ENCODE results near the gene SLC16A12. TPM values are rescaled to one million over a fixed set of nuclear protein-coding genes. Genes with fewer than 3 reads are reported as not detected.

SLC16A12 gene
- total and polyA plus RNA-seq, 2 donors (not counting 3 experiments of a cell fraction or from before 2014, with no cell fraction given): not detected

DNA sequence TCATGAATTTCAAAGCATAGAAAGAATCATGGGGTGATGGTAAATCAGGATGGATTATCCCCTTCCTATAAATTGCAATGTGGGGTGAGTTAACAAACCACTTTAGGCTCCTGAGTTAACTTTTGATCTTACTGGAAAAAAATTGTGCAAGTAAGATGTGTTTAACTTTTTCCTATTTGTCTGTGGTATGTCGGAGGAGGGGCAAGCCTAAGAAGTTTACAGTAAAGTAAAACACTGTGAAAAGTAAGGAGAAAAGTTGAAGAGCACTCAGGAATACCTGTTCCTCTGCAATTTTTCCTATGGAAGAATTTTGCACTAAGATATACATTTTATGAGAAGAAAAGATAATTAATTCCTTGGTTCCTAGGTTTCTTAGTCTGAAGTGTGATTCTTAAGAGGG, 76.6 kb downstream of the SLC16A12 start:
- ChIA-PET POLR2A (no interaction called here), CTCF (interaction anchor here (0.8 to 1.3 kb wide), 3 partner anchors 23 to 95 kb away, joined by 3 read pairs; no protein-coding TSS in a partner anchor)
- H3K4me2 ChIP-seq (ENCODE audit: insufficient read depth, low read length): peak overlapping the region; percentile 96
- H3K36me3 ChIP-seq (ENCODE audit: control insufficient read depth in 2 of 2, extremely low read depth in 1 of 2, insufficient read depth in 2 of 2, low read length in 2 of 2): no peaks in the 10 kb centered on the region
- no peak overlapping the region for H2AFZ ChIP-seq (ENCODE audit: low read depth, low read length)
- H3K9me1 ChIP-seq (replicated peaks; ENCODE audit: control insufficient read depth, extremely low read depth, insufficient read depth, low read length): no peaks in the 10 kb centered on the region
- H3K27ac ChIP-seq (ENCODE audit: insufficient read depth, low read depth, low read length): peak overlapping the region; percentile 40
- DNase-seq (ENCODE audit: low read depth, low spot score) (no peak), FAIRE-seq (no peak)
- no TSS peak for BruUV-seq (replicated peaks)
- H3K9me3 ChIP-seq (replicated peaks; ENCODE audit: control insufficient read depth, insufficient read depth, low read length): no peaks in the 10 kb centered on the region
- TF ChIP-seq GATA2 (IDR thresholded peaks at IDR 0.05; ENCODE audit: insufficient read depth, insufficient read length, low read depth, low read length) (no peak), JUN (IDR thresholded peaks at IDR 0.05; ENCODE audit: borderline replicate concordance, insufficient read depth, insufficient read length, low read depth) (no peak), POLR2A (IDR thresholded peaks at IDR 0.05; ENCODE audit: low read depth, low read length) (no peak), FOS (IDR thresholded peaks at IDR 0.05; ENCODE audit: borderline replicate concordance, insufficient read depth, low read length) (no peak), MAX (IDR thresholded peaks at IDR 0.05; ENCODE audit: insufficient read depth, insufficient read length) (no peak), POLR2AphosphoS5 (IDR thresholded peaks at IDR 0.05; ENCODE audit: insufficient read depth, low read depth, low read length) (no peak), EZH2 (IDR thresholded peaks at IDR 0.05; ENCODE audit: borderline replicate concordance, low read depth, low read length, severe bottlenecking) (no peak), MYC (IDR thresholded peaks at IDR 0.05; ENCODE audit: low read depth, low read length) (no peak)
- TF ChIP-seq, protein P1, sequence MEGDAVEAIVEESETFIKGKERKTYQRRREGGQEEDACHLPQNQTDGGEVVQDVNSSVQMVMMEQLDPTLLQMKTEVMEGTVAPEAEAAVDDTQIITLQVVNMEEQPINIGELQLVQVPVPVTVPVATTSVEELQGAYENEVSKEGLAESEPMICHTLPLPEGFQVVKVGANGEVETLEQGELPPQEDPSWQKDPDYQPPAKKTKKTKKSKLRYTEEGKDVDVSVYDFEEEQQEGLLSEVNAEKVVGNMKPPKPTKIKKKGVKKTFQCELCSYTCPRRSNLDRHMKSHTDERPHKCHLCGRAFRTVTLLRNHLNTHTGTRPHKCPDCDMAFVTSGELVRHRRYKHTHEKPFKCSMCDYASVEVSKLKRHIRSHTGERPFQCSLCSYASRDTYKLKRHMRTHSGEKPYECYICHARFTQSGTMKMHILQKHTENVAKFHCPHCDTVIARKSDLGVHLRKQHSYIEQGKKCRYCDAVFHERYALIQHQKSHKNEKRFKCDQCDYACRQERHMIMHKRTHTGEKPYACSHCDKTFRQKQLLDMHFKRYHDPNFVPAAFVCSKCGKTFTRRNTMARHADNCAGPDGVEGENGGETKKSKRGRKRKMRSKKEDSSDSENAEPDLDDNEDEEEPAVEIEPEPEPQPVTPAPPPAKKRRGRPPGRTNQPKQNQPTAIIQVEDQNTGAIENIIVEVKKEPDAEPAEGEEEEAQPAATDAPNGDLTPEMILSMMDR (IDR thresholded peaks at IDR 0.05; ENCODE audit: extremely low read depth in 1 of 2, insufficient read depth in 1 of 2, low read depth in 1 of 2, low read length in 2 of 2): no peak
- no peaks in the 10 kb centered on the region for H4K20me1 ChIP-seq (replicated peaks; ENCODE audit: control insufficient read depth, extremely low read depth, insufficient read depth, low read length)
- H3K9ac ChIP-seq (replicated peaks; ENCODE audit: extremely low read depth, insufficient read depth, low read length): no peak overlapping the region
- no peaks in the 10 kb centered on the region for H3K27me3 ChIP-seq (ENCODE audit: control insufficient read depth in 2 of 2, insufficient read depth in 2 of 2, low read length in 2 of 2)
- intact Hi-C loops (cut with micrococcal nuclease): loop anchor here (1.0 kb wide), 2 partner anchors 31 to 95 kb away; no protein-coding TSS in a partner anchor
- peaks cover 17% of the 10 kb centered on the region for H3K4me1 ChIP-seq (ENCODE audit: control insufficient read depth, extremely low read depth, insufficient read depth, low read length)
- no peaks in the 10 kb centered on the region for H3K79me2 ChIP-seq (ENCODE audit: control insufficient read depth, insufficient read depth, low read length)
- H3K4me3 ChIP-seq (replicated peaks in 1 of 3; ENCODE audit: insufficient read depth in 1 of 3, low read depth in 1 of 3, low read length in 3 of 3): peak overlapping the region in 1 of 3 experiments; percentile 37
- dilution Hi-C loops (cut with MboI; ENCODE audit: extremely low pct_ligation_motif_present, low sequenced_read_pairs): no loop called here

Measured in endothelial cell of umbilical vein (primary cell).